ENCODE results near the gene ADGRG3.

Gene ADGRG3

GRCh38 chr16:57681950-57682728 lies 14.0 kb downstream of the ADGRG3 start:
- DNase-seq: no peak

- no peak for DNase-seq
Measured at GRCh38 chr16:57682809-57683635, 14.9 kb downstream of the ADGRG3 start.

- DNase-seq: no peak
Measured at GRCh38 chr16:57683636-57684545, 15.8 kb downstream of the ADGRG3 start.

- no peak for DNase-seq
Measured at GRCh38 chr16:57684626-57685358, 16.7 kb downstream of the ADGRG3 start.

- DNase-seq: no peak
Measured at GRCh38 chr16:57685633-57686032, 17.5 kb downstream of the ADGRG3 start.

- no peak for DNase-seq
Measured at GRCh38 chr16:57686577-57686976, 18.5 kb downstream of the ADGRG3 start.

- no peak for DNase-seq
Measured at GRCh38 chr16:57687363-57687929, 19.3 kb downstream of the ADGRG3 start.

GRCh38 chr16:57688487-57688986 lies 20.4 kb downstream of the ADGRG3 start:
- no peak for DNase-seq

GRCh38 chr16:57688987-57689761 lies 21.1 kb downstream of the ADGRG3 start:
- DNase-seq: no peak

- DNase-seq: no peak
Measured at GRCh38 chr16:57689762-57690558, 21.9 kb downstream of the ADGRG3 start.

- no peak for DNase-seq
Measured at GRCh38 chr16:57690782-57691471, 22.8 kb downstream of the ADGRG3 start.

- DNase-seq: no peak
Measured at GRCh38 chr16:57692636-57693035, 24.5 kb downstream of the ADGRG3 start.

- no peak for DNase-seq
Measured at GRCh38 chr16:57693550-57693949, 25.4 kb downstream of the ADGRG3 start.

- DNase-seq: no peak
Measured at GRCh38 chr16:57694231-57694724, 26.2 kb downstream of the ADGRG3 start.

- DNase-seq: peak; percentile 43
Measured at GRCh38 chr16:57694725-57695679, 26.9 kb downstream of the ADGRG3 start, which contains the start of gene DRC7. Gene DRC7 (plus strand): TSS chr16:57694806. CDS start chr16:57697950, 3,144 bp downstream.

GRCh38 chr16:57695680-57696069 lies 27.6 kb downstream of the ADGRG3 start:
- DNase-seq: no peak

GRCh38 chr16:57696240-57696639 lies 28.1 kb downstream of the ADGRG3 start:
- DNase-seq: no peak

Data from NCI-H226 (cell line).